KMS-11 (cell line): ENCODE data around the gene BEST1.

ENCODE experiments used
- H2AFZ ChIP-seq: fragments of 200-600 bp; sonication (generic); 2 replicates; pipeline ENCODE4 v1.6.1; 2016; ENCODE audit warnings: antibody characterized with exemption, mixed run types, low read depth
- H3K27ac ChIP-seq: fragments of 200-600 bp; sonication (generic); 2 replicates; pipeline ENCODE4 v1.6.1; 2016; ENCODE audit warnings: mild to moderate bottlenecking, mixed run types
- H3K27me3 ChIP-seq: fragments of 200-600 bp; sonication (generic); 2 replicates; pipeline ENCODE4 v1.6.1; 2017; ENCODE audit warnings: mild to moderate bottlenecking, low read depth, mixed run types, moderate library complexity; ENCODE audit not compliant: insufficient read depth
- H3K36me3 ChIP-seq: fragments of 200-600 bp; sonication (generic); 2 replicates; pipeline ENCODE4 v1.6.1; 2017; ENCODE audit warnings: mild to moderate bottlenecking, mixed run types; ENCODE audit not compliant: insufficient read depth
- H3K4me1 ChIP-seq: fragments of 200-600 bp; sonication (generic); 2 replicates; pipeline ENCODE4 v1.6.1; 2016; ENCODE audit warnings: mild to moderate bottlenecking, low read depth, mixed run types; ENCODE audit not compliant: poor library complexity, severe bottlenecking
- H3K4me2 ChIP-seq: fragments of 200-600 bp; sonication (generic); 2 replicates; pipeline ENCODE4 v1.7.0; 2016; ENCODE audit warnings: mild to moderate bottlenecking, mixed run types
- H3K4me3 ChIP-seq: fragments of 200-600 bp; sonication (generic); IDR thresholded peaks from 2 replicates; pipeline ENCODE4 v1.6.1; 2017; ENCODE audit warnings: low read depth, low read length, mixed read lengths; ENCODE audit not compliant: insufficient read depth
- H3K79me2 ChIP-seq: fragments of 200-600 bp; sonication (generic); 2 replicates; pipeline ENCODE4 v1.6.1; 2016; ENCODE audit warnings: low read depth, mixed run types; ENCODE audit not compliant: insufficient read depth
- H3K9ac ChIP-seq: fragments of 200-600 bp; sonication (generic); 2 replicates; pipeline ENCODE4 v1.6.1; 2016; ENCODE audit warnings: mild to moderate bottlenecking, mixed run types
- H4K20me1 ChIP-seq: fragments of 200-600 bp; sonication (generic); 2 replicates; pipeline ENCODE4 v1.6.1; 2016; ENCODE audit warnings: mild to moderate bottlenecking, mixed run types; ENCODE audit not compliant: insufficient read depth
- TF ChIP-seq, protein P1 (sequence below): fragments of 200-600 bp; sonication (generic); conservative IDR thresholded peaks from 2 replicates; pipeline ENCODE4 v1.6.1; 2017; ENCODE audit warnings: low read depth, mild to moderate bottlenecking, antibody characterized with exemption, low read length, moderate library complexity, mixed read lengths

Gene BEST1

DNA sequence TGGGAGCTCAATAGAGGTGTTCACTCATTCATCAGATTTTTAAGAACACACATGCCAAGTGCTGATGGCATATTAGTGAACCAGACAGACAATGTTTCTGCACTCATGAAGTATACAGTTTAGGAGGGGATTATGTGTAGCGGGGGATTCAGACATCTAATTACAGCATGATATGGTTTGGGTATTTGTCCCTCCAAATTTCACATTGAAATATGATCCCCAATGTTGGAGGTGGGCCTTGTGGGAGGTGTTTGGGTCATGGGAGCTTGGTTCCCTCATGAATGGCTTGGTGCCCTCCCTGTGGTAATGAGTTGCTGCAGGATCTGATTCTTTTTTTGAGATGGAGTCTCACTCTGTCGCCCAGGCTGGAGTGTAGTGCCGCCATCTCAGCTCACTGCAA, 23.9 kb upstream of the BEST1 start:
- Histone ChIP-seq H3K27me3 (no peaks in the 10 kb centered on the region), H3K4me3 (no peak overlapping the region), H3K27ac (no peak overlapping the region), H3K9ac (no peak overlapping the region), H4K20me1 (no peaks in the 10 kb centered on the region), H3K4me2 (no peak overlapping the region), H3K36me3 (no peaks in the 10 kb centered on the region), H2AFZ (no peak overlapping the region), H3K4me1 (no peaks in the 10 kb centered on the region), H3K79me2 (no peaks in the 10 kb centered on the region)
- TF ChIP-seq, protein P1, sequence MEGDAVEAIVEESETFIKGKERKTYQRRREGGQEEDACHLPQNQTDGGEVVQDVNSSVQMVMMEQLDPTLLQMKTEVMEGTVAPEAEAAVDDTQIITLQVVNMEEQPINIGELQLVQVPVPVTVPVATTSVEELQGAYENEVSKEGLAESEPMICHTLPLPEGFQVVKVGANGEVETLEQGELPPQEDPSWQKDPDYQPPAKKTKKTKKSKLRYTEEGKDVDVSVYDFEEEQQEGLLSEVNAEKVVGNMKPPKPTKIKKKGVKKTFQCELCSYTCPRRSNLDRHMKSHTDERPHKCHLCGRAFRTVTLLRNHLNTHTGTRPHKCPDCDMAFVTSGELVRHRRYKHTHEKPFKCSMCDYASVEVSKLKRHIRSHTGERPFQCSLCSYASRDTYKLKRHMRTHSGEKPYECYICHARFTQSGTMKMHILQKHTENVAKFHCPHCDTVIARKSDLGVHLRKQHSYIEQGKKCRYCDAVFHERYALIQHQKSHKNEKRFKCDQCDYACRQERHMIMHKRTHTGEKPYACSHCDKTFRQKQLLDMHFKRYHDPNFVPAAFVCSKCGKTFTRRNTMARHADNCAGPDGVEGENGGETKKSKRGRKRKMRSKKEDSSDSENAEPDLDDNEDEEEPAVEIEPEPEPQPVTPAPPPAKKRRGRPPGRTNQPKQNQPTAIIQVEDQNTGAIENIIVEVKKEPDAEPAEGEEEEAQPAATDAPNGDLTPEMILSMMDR, result no peak

DNA sequence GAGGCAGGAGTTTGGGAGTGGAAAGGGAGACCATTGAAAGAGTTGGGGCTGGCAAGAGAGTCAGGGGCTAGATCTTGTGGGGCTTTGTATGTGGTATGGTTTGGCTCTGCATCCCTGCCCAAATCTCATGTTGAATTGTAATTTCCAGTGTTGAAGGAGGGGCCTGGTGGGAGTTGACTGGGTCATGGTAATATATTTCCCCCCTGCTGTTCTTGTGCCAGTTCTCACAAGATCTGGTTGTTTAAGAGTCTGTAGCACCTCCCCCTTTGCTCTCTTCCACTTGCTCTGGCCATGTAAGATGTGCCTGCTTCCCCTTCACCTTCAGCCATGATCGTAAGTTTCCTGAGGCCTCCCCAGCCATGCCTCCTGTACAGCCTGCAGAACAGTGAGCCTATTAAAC, 22.6 kb upstream of the BEST1 start:
- Histone ChIP-seq H3K4me1 (no peaks in the 10 kb centered on the region), H3K36me3 (no peaks in the 10 kb centered on the region), H2AFZ (no peak overlapping the region), H3K4me2 (no peak overlapping the region), H4K20me1 (no peaks in the 10 kb centered on the region), H3K9ac (no peak overlapping the region), H3K4me3 (no peak overlapping the region), H3K27me3 (no peaks in the 10 kb centered on the region), H3K27ac (no peak overlapping the region), H3K79me2 (no peaks in the 10 kb centered on the region)
- TF ChIP-seq, protein P1, result no peak

DNA sequence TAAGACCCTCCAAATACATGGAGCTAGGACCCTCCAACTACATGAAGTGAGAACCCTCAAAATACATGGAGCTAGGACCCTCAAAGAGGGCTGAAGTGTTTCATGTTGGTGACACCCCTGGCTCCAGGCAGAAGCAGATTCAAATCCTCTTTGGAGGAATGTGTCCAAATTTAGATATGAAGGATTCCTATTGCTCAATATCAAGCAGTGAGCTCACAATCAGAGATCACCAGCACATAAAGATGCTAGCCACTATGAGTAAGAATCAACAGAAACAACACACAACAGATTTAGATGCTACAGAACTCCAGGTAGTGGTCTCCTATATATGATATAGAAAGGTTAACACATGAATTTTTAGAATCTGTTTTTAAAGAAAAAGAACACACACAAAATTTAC, 21.5 kb upstream of the BEST1 start:
- Histone ChIP-seq H4K20me1 (no peaks in the 10 kb centered on the region), H3K79me2 (no peaks in the 10 kb centered on the region), H3K27me3 (no peaks in the 10 kb centered on the region), H3K4me1 (no peaks in the 10 kb centered on the region), H3K4me2 (no peak overlapping the region), H2AFZ (no peak overlapping the region), H3K9ac (no peak overlapping the region), H3K36me3 (no peaks in the 10 kb centered on the region), H3K27ac (no peak overlapping the region), H3K4me3 (no peak overlapping the region)
- TF ChIP-seq, protein P1, result no peak

DNA sequence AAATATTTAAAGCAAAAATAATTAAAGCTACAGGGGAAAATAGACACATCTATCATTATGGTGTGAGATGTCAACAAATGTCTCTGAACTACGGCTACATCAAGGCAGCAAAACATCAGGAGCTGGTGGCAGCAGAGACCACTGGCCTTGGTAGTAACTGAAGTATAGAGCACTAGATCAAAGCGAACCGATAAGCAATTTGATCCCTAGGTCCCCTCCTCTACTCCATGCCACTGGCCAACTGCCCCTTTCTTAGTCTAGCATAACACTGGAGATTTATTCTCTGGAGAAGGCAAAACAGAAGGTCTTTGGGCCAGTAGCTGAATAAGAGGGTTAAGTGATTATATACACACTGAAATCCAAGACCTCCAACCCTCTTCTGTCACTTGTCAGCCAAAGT, 19.2 kb upstream of the BEST1 start:
- Histone ChIP-seq H2AFZ (no peak overlapping the region), H3K36me3 (no peaks in the 10 kb centered on the region), H3K4me1 (no peaks in the 10 kb centered on the region), H4K20me1 (no peaks in the 10 kb centered on the region), H3K9ac (no peak overlapping the region), H3K4me3 (no peak overlapping the region), H3K4me2 (no peak overlapping the region), H3K27me3 (no peaks in the 10 kb centered on the region), H3K79me2 (no peaks in the 10 kb centered on the region), H3K27ac (no peak overlapping the region)
- TF ChIP-seq, protein P1, result no peak

DNA sequence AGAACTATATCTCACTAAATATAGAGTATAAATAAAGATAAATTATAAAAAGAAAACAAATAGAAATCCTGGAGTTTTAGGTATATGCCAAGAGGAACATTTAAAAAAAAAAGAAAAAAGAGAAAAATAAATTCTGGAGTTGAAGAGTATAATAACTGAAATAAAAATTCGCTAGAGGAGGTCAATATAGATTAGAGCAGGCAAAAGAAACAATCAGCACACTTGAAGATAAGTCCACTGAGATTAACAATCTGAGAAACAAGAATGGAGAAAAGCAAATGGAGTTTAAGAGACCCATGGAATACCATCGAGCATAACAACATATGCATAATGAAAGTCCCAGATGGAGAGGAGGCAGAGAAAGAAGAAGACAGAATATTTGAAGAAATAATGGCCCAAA, 14.3 kb upstream of the BEST1 start:
- no peak overlapping the region for H3K4me2 ChIP-seq
- TF ChIP-seq, protein P1, result no peak
- no peaks in the 10 kb centered on the region for H3K27me3 ChIP-seq
- H3K4me3 ChIP-seq, result no peak overlapping the region
- H3K79me2 ChIP-seq, result no peaks in the 10 kb centered on the region
- no peak overlapping the region for H3K27ac ChIP-seq
- no peaks in the 10 kb centered on the region for H4K20me1 ChIP-seq
- H2AFZ ChIP-seq, result no peak overlapping the region
- H3K4me1 ChIP-seq, result no peaks in the 10 kb centered on the region
- no peak overlapping the region for H3K9ac ChIP-seq
- H3K36me3 ChIP-seq, result no peaks in the 10 kb centered on the region
